ENCODE results near the gene EIF2AK2.

The EIF2AK2 gene

GRCh38 chr2:37180006-37180639 lies 23.3 kb upstream of the EIF2AK2 start:
- TF ChIP-seq, protein P1, sequence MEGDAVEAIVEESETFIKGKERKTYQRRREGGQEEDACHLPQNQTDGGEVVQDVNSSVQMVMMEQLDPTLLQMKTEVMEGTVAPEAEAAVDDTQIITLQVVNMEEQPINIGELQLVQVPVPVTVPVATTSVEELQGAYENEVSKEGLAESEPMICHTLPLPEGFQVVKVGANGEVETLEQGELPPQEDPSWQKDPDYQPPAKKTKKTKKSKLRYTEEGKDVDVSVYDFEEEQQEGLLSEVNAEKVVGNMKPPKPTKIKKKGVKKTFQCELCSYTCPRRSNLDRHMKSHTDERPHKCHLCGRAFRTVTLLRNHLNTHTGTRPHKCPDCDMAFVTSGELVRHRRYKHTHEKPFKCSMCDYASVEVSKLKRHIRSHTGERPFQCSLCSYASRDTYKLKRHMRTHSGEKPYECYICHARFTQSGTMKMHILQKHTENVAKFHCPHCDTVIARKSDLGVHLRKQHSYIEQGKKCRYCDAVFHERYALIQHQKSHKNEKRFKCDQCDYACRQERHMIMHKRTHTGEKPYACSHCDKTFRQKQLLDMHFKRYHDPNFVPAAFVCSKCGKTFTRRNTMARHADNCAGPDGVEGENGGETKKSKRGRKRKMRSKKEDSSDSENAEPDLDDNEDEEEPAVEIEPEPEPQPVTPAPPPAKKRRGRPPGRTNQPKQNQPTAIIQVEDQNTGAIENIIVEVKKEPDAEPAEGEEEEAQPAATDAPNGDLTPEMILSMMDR (conservative IDR thresholded peaks at IDR 0.05; ENCODE audit: low read depth, low read length): no peak
- Histone ChIP-seq H3K27ac (no peak overlapping the region), H3K4me3 (IDR thresholded peaks at IDR 0.05; ENCODE audit: insufficient read depth, low read depth, low read length) (no peak overlapping the region), H3K36me3 (ENCODE audit: insufficient read depth) (no peaks in the 10 kb centered on the region), H4K20me1 (ENCODE audit: insufficient read depth) (no peaks in the 10 kb centered on the region), H3K9ac (no peak overlapping the region), H3K4me2 (no peak overlapping the region), H3K4me1 (ENCODE audit: low read depth, poor library complexity, severe bottlenecking) (peaks cover 12% of the 10 kb centered on the region), H3K27me3 (ENCODE audit: insufficient read depth, low read depth) (no peaks in the 10 kb centered on the region), H3K79me2 (ENCODE audit: insufficient read depth, low read depth) (no peaks in the 10 kb centered on the region), H2AFZ (ENCODE audit: low read depth) (no peak overlapping the region)

DNA sequence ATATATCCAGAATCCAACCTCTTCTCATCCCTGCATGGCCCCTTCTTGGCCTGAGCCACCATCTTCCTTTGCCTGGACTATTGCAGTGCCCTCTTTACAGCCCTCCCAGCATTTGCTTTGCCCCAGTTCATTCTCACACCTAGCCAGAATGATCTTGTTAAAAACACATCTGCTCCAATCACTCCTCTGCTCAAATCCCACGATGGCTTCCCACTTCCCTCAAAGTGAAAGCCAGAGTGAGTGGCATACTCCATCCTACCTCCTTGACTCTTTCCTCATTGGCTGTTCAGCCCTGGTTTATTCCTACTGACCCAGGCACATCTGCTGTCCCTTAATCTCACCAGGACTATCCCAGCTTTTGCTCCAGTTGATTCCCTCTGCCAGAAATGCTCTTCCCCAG lies 17.0 kb upstream of the EIF2AK2 start:
- TF ChIP-seq, protein P1 (conservative IDR thresholded peaks at IDR 0.05; ENCODE audit: low read depth, low read length): no peak
- Histone ChIP-seq H3K4me2 (no peak overlapping the region), H3K4me1 (ENCODE audit: low read depth, poor library complexity, severe bottlenecking) (no peaks in the 10 kb centered on the region), H4K20me1 (ENCODE audit: insufficient read depth) (no peaks in the 10 kb centered on the region), H3K9ac (no peak overlapping the region), H3K27ac (no peak overlapping the region), H3K36me3 (ENCODE audit: insufficient read depth) (no peaks in the 10 kb centered on the region), H3K79me2 (ENCODE audit: insufficient read depth, low read depth) (no peaks in the 10 kb centered on the region), H2AFZ (ENCODE audit: low read depth) (no peak overlapping the region), H3K27me3 (ENCODE audit: insufficient read depth, low read depth) (no peaks in the 10 kb centered on the region), H3K4me3 (IDR thresholded peaks at IDR 0.05; ENCODE audit: insufficient read depth, low read depth, low read length) (no peak overlapping the region)

DNA sequence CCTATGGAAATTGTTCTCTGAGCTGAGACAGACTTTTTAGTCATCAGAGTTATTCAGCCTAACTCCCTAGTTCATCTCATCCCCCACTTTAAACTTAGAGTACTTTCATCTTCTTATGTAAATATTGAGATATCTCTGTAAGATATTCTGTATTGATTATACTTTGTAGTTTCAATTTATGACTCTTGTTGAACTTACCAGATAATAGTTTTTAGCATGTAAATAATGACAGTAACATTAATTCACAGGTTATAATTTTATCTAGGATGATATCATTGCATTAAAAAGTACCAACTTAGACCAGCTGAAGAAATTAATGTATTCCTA lies 14.8 kb upstream of the EIF2AK2 start:
- Histone ChIP-seq H3K4me2 (no peak overlapping the region), H2AFZ (ENCODE audit: low read depth) (no peak overlapping the region), H3K4me3 (IDR thresholded peaks at IDR 0.05; ENCODE audit: insufficient read depth, low read depth, low read length) (no peak overlapping the region), H4K20me1 (ENCODE audit: insufficient read depth) (no peaks in the 10 kb centered on the region), H3K36me3 (ENCODE audit: insufficient read depth) (no peaks in the 10 kb centered on the region), H3K79me2 (ENCODE audit: insufficient read depth, low read depth) (no peaks in the 10 kb centered on the region), H3K27me3 (ENCODE audit: insufficient read depth, low read depth) (no peaks in the 10 kb centered on the region), H3K27ac (no peak overlapping the region), H3K4me1 (ENCODE audit: low read depth, poor library complexity, severe bottlenecking) (peaks cover 4% of the 10 kb centered on the region), H3K9ac (no peak overlapping the region)
- TF ChIP-seq, protein P1 (conservative IDR thresholded peaks at IDR 0.05; ENCODE audit: low read depth, low read length): no peak

DNA sequence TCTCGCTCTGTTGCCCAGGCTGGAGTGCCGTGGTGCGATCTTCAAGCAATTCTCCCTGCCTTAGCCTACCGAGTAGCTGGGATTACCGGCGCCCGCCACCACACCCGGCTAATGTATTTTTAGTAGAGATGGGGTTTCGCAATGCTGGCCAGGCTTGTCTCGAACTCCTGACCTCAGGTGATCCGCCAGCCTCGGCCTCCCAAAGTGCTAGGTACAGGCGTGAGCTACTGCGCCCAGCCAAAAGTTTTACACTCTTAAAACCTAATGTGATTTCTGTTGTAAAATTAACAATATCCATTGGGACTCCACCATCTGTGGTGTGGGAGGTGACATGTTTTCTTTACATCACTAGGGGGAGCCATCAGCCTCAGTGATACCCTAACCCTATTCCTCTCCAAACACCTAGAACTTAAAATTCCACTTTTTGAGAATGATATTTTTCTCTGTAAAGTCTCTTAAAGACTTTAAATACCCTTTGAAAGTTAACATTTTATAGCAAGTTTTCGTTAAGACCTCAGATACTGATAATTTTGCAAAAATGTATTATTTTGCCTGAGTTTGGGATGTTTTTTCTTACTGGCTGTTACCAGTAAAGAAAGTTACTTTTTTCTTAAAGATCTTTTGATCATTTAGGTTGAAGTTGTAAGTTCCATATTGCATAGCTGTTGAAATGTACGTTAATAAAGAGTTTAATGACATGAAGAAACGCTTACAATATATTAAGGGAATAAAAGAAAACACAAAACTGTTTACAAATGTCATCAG lies 11.6 kb upstream of the EIF2AK2 start:
- no peaks in the 10 kb centered on the region for H4K20me1 ChIP-seq (ENCODE audit: insufficient read depth)
- TF ChIP-seq, protein P1 (conservative IDR thresholded peaks at IDR 0.05; ENCODE audit: low read depth, low read length): peak; percentile 96
- no peaks in the 10 kb centered on the region for H3K27me3 ChIP-seq (ENCODE audit: insufficient read depth, low read depth)
- no peak overlapping the region for H3K27ac ChIP-seq
- no peak overlapping the region for H3K4me2 ChIP-seq
- H3K9ac ChIP-seq: no peak overlapping the region
- no peaks in the 10 kb centered on the region for H3K36me3 ChIP-seq (ENCODE audit: insufficient read depth)
- H3K79me2 ChIP-seq (ENCODE audit: insufficient read depth, low read depth): no peaks in the 10 kb centered on the region
- no peak overlapping the region for H3K4me3 ChIP-seq (IDR thresholded peaks at IDR 0.05; ENCODE audit: insufficient read depth, low read depth, low read length)
- peak overlapping the region; percentile 13; the same call in 1 of the 2 replicates for H2AFZ ChIP-seq (ENCODE audit: low read depth)
- H3K4me1 ChIP-seq (ENCODE audit: low read depth, poor library complexity, severe bottlenecking): peaks cover 4% of the 10 kb centered on the region

Measured in KMS-11 (cell line).